ENCODE results near the gene CACNA1C. TPM values are rescaled to one million over a fixed set of nuclear protein-coding genes. Genes with fewer than 3 reads are reported as not detected.

CACNA1C gene
- total and polyA plus RNA-seq, 2 donors from 2014 or later: 1.6 to 17.4 TPM

GRCh38 chr12:2211119-2211518 lies 158.3 kb downstream of the CACNA1C start:
- Histone ChIP-seq H3K36me3 (ENCODE audit: control insufficient read depth in 2 of 3, insufficient read depth in 3 of 3, low read length in 3 of 3) (no peaks in the 10 kb centered on the region), H3K27ac (ENCODE audit: low read depth in 2 of 2, low read length in 2 of 2) (no peak overlapping the region), H3K4me3 (ENCODE audit: low read length in 3 of 3) (no peak overlapping the region), H3K9me3 (ENCODE audit: control insufficient read depth in 2 of 3, insufficient read depth in 1 of 3, low read length in 3 of 3) (no peaks in the 10 kb centered on the region), H3K27me3 (ENCODE audit: control insufficient read depth, insufficient read depth, low read length) (no peaks in the 10 kb centered on the region), H3K9ac (ENCODE audit: low read length in 3 of 3) (no peak overlapping the region), H3K4me1 (ENCODE audit: control insufficient read depth in 2 of 3, insufficient read depth in 2 of 3, low read depth in 1 of 3, low read length in 3 of 3) (peaks cover 0 to 10% (median 7%) of the 10 kb centered on the region in 3 donors)
- no peak for FAIRE-seq
- TF ChIP-seq CTCF (IDR thresholded peaks at IDR 0.05; ENCODE audit: borderline replicate concordance, extremely low read depth, insufficient read depth): no peak
- no peak for DNase-seq
- intact Hi-C loops (cut with DNase I): no loop called here

DNA sequence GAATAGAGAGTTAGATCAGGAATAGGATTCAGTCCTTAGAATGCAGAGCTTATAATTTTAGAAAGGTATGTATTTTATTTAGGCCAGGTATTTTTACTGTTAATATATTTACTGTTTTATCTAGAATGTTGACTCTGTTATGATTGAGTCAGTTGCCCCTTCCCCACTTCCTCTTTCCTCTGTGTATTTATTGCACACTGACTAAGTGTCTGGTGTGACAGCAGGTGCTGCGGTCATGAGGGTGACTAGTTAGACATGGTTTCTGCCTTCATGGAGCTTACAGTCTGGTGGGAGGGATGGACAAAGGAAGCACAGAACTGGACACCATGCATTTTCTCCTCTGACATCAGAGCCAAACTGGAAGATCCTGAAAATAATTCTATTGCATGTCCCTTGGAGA lies 159.8 kb downstream of the CACNA1C start:
- intact Hi-C loops (cut with DNase I): no loop called here
- Histone ChIP-seq H3K4me1 (ENCODE audit: control insufficient read depth in 2 of 3, insufficient read depth in 2 of 3, low read depth in 1 of 3, low read length in 3 of 3) (peaks cover 0 to 10% (median 7%) of the 10 kb centered on the region in 3 donors), H3K27ac (ENCODE audit: low read depth in 2 of 2, low read length in 2 of 2) (no peak overlapping the region), H3K36me3 (ENCODE audit: control insufficient read depth in 2 of 3, insufficient read depth in 3 of 3, low read length in 3 of 3) (no peaks in the 10 kb centered on the region), H3K9me3 (ENCODE audit: control insufficient read depth in 2 of 3, insufficient read depth in 1 of 3, low read length in 3 of 3) (no peaks in the 10 kb centered on the region), H3K4me3 (ENCODE audit: low read length in 3 of 3) (no peak overlapping the region), H3K27me3 (ENCODE audit: control insufficient read depth, insufficient read depth, low read length) (no peaks in the 10 kb centered on the region), H3K9ac (ENCODE audit: low read length in 3 of 3) (no peak overlapping the region)
- DNase-seq: no peak
- no peak for FAIRE-seq
- no peak for TF ChIP-seq CTCF (IDR thresholded peaks at IDR 0.05; ENCODE audit: borderline replicate concordance, extremely low read depth, insufficient read depth)

GRCh38 chr12:2212971-2213869 lies 160.4 kb downstream of the CACNA1C start:
- Histone ChIP-seq H3K9ac (ENCODE audit: low read length in 3 of 3) (no peak overlapping the region), H3K4me3 (ENCODE audit: low read length in 3 of 3) (no peak overlapping the region), H3K27ac (ENCODE audit: low read depth in 2 of 2, low read length in 2 of 2) (no peak overlapping the region), H3K4me1 (ENCODE audit: control insufficient read depth in 2 of 3, insufficient read depth in 2 of 3, low read depth in 1 of 3, low read length in 3 of 3) (peaks cover 0 to 10% (median 7%) of the 10 kb centered on the region in 3 donors), H3K9me3 (ENCODE audit: control insufficient read depth in 2 of 3, insufficient read depth in 1 of 3, low read length in 3 of 3) (no peaks in the 10 kb centered on the region), H3K36me3 (ENCODE audit: control insufficient read depth in 2 of 3, insufficient read depth in 3 of 3, low read length in 3 of 3) (no peaks in the 10 kb centered on the region), H3K27me3 (ENCODE audit: control insufficient read depth, insufficient read depth, low read length) (no peaks in the 10 kb centered on the region)
- intact Hi-C loops (cut with DNase I): no loop called here
- FAIRE-seq (no peak), DNase-seq (peak in 4 of 5 donors; percentile 88 to 95 (median 92))
- TF ChIP-seq CTCF (IDR thresholded peaks at IDR 0.05; ENCODE audit: borderline replicate concordance, extremely low read depth, insufficient read depth): no peak
